ENCODE measurements around the gene ETNPPL. TPM values are rescaled to one million over a fixed set of nuclear protein-coding genes. Genes with fewer than 3 reads are reported as not detected.
A peak's percentile ranks its signal among the peaks of the same experiment; 100 is the strongest.

ETNPPL gene
- total and polyA plus RNA-seq, 9 of the 15 experiments (the other 6 are each of a cell fraction or from before 2014, with no cell fraction given) = 0.06 to 0.14 TPM; not detected in 7

DNA sequence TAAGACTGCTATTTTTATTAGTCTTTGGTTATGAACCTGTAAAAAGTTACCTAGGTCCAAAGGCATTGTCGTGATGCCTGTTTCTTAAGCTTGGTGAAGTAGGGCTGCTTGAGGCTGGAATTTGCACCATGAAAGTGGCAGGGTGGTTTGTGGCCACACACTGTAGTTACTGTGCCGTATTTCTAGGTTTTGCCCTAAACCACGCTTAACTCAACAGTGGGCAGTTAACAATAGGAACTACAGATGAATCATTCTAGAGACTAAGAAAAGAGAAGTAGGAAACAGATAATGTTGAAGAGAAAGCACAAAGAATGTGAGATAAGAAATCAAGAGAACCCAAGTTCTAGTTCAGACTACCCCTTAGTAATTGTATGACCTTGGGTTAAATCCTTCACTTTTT is 11.5 kb downstream of the ETNPPL start:
- in situ Hi-C loops (cut with MboI) = no loop called here
- Histone ChIP-seq H3K4me1 (replicated peaks in 1 of 2; ENCODE audit: control insufficient read depth in 2 of 2, insufficient read depth in 2 of 2, low read length in 2 of 2) (no peaks in the 10 kb centered on the region), H3K27me3 (ENCODE audit: control insufficient read depth in 2 of 2, insufficient read depth in 2 of 2, low read length in 2 of 2) (peaks cover 10 to 16% of the 10 kb centered on the region in 2 experiments; a peak in 4 of 5 replicates)

DNA sequence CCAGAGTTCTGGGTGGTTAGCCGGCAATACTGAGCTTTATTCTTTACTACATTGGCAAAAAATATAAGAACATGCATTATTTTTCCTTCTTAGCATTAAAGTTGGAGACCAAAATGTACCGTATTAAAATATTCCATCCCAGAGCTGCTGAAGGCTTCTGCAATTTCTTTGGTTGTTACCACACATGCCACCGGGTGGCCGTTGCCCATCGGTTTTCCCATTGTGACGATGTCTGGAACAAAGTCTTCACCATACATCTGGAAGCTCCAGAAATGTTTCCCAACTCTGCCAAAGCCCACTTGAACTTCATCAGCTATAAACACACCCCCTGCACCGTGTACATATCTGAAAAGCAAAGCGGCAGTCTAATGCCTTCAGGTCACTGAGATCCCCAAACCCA is 13.7 kb downstream of the ETNPPL start:
- Histone ChIP-seq H3K36me3 (ENCODE audit: control insufficient read depth, insufficient read depth, low read length) (no peaks in the 10 kb centered on the region), H2AFZ (ENCODE audit: low read depth, low read length) (no peak overlapping the region), H4K20me1 (replicated peaks; ENCODE audit: control insufficient read depth, insufficient read depth, low read length) (no peaks in the 10 kb centered on the region), H3K9me3 (replicated peaks; ENCODE audit: control insufficient read depth, insufficient read depth, low read depth, low read length) (no peaks in the 10 kb centered on the region), H3K27me3 (ENCODE audit: control insufficient read depth in 2 of 2, insufficient read depth in 2 of 2, low read length in 2 of 2) (peaks cover 8 to 9% of the 10 kb centered on the region in 2 experiments; a peak in 3 of 5 replicates), H3K4me3 (no peak overlapping the region), H3K4me1 (replicated peaks in 1 of 2; ENCODE audit: control insufficient read depth in 2 of 2, insufficient read depth in 2 of 2, low read length in 2 of 2) (no peaks in the 10 kb centered on the region), H3K9ac (ENCODE audit: insufficient read depth in 1 of 2, low read depth in 2 of 2, low read length in 2 of 2) (no peak overlapping the region), H3K79me2 (ENCODE audit: control insufficient read depth, insufficient read depth, low read length) (no peaks in the 10 kb centered on the region), H3K27ac (ENCODE audit: extremely low read depth, low read depth, low read length) (no peak overlapping the region), H3K4me2 (ENCODE audit: insufficient read depth, low read length) (no peak overlapping the region), H3K9me1 (ENCODE audit: control insufficient read depth, insufficient read depth, low read length) (no peaks in the 10 kb centered on the region)
- intact Hi-C loops (cut with micrococcal nuclease) = no loop called here
- in situ Hi-C loops (cut with MboI) = no loop called here
- ATAC-seq (no peak), FAIRE-seq (no peak), DNase-seq (ENCODE audit: extremely low read depth in 1 of 4, low spot score in 3 of 4) (no peak)
- WGBS (ENCODE audit: insufficient coverage, low coverage, missing lambda C conversion rate) = 13% methylated on average over 8 of the region's 8 CpGs
- POLR2A ChIA-PET = no interaction called here
- BruUV-seq (replicated peaks) = no TSS peak
- CTCF ChIA-PET (ENCODE audit: low intra/inter-chr PET ratio) = no interaction called here
- TF ChIP-seq ETV6 (IDR thresholded peaks at IDR 0.05; ENCODE audit: borderline replicate concordance in 1 of 2, low read depth in 2 of 2, low read length in 1 of 2) (no peak), ETV6 (CRISPR knock-in tag; IDR thresholded peaks at IDR 0.05; ENCODE audit: borderline replicate concordance) (no peak), HNRNPK (IDR thresholded peaks at IDR 0.05; ENCODE audit: low read depth, low read length, poor library complexity, severe bottlenecking) (no peak)

More for the DNA sequence above, 11.5 kb downstream of the ETNPPL start:
- Histone ChIP-seq H2AFZ (ENCODE audit: low read depth, low read length) (no peak overlapping the region), H3K9me1 (ENCODE audit: control insufficient read depth, insufficient read depth, low read length) (no peaks in the 10 kb centered on the region), H3K27ac (ENCODE audit: extremely low read depth, low read depth, low read length) (no peak overlapping the region), H3K36me3 (ENCODE audit: control insufficient read depth, insufficient read depth, low read length) (no peaks in the 10 kb centered on the region), H3K4me3 (no peak overlapping the region), H3K9me3 (replicated peaks; ENCODE audit: control insufficient read depth, insufficient read depth, low read depth, low read length) (no peaks in the 10 kb centered on the region), H3K9ac (ENCODE audit: insufficient read depth in 1 of 2, low read depth in 2 of 2, low read length in 2 of 2) (no peak overlapping the region), H3K4me2 (ENCODE audit: insufficient read depth, low read length) (no peak overlapping the region), H3K79me2 (ENCODE audit: control insufficient read depth, insufficient read depth, low read length) (no peaks in the 10 kb centered on the region), H4K20me1 (replicated peaks; ENCODE audit: control insufficient read depth, insufficient read depth, low read length) (no peaks in the 10 kb centered on the region)
- intact Hi-C loops (cut with micrococcal nuclease) = no loop called here
- ATAC-seq (no peak), DNase-seq (ENCODE audit: extremely low read depth in 1 of 4, low spot score in 3 of 4) (no peak), FAIRE-seq (peak; percentile 57)
- WGBS (ENCODE audit: insufficient coverage, low coverage, missing lambda C conversion rate) = 0% methylated on average over 3 of the region's 3 CpGs
- no TSS peak for BruUV-seq (replicated peaks)
- CTCF ChIA-PET (ENCODE audit: low intra/inter-chr PET ratio) = no interaction called here
- TF ChIP-seq, protein P1, sequence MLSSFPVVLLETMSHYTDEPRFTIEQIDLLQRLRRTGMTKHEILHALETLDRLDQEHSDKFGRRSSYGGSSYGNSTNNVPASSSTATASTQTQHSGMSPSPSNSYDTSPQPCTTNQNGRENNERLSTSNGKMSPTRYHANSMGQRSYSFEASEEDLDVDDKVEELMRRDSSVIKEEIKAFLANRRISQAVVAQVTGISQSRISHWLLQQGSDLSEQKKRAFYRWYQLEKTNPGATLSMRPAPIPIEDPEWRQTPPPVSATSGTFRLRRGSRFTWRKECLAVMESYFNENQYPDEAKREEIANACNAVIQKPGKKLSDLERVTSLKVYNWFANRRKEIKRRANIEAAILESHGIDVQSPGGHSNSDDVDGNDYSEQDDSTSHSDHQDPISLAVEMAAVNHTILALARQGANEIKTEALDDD (IDR thresholded peaks at IDR 0.05) = peak; percentile 58; the same call in 1 of the 2 replicates
- no peak for TF ChIP-seq JUND (IDR thresholded peaks at IDR 0.05; ENCODE audit: borderline replicate concordance, low read depth, low read length)
- TF ChIP-seq JUND (tag; IDR thresholded peaks at IDR 0.05; ENCODE audit: borderline replicate concordance, low read depth, low read length) = 0 out of 3 replicates have a peak, but pooled peaks have one; percentile 24
- TF ChIP-seq DIDO1 (tag; IDR thresholded peaks at IDR 0.05; ENCODE audit: low read depth) = no peak
- POLR2A ChIA-PET = no interaction called here
